ENCODE measurements around the gene LIN28A.

LIN28A gene

GRCh38 chr1:26438041-26438440 lies 27.4 kb downstream of the LIN28A start:
- TF ChIP-seq CTCF (IDR thresholded peaks at IDR 0.05; ENCODE audit: low read depth, low read length) = no peak
- no peak for DNase-seq (ENCODE audit: extremely low read depth, low read depth)

GRCh38 chr1:26440259-26440658 lies 29.6 kb downstream of the LIN28A start:
- DNase-seq (ENCODE audit: extremely low read depth, low read depth) = no peak
- TF ChIP-seq CTCF (IDR thresholded peaks at IDR 0.05; ENCODE audit: low read depth, low read length) = no peak

GRCh38 chr1:26449868-26450267 lies 39.3 kb downstream of the LIN28A start:
- no peak for DNase-seq (ENCODE audit: extremely low read depth, low read depth)
- no peak for TF ChIP-seq CTCF (IDR thresholded peaks at IDR 0.05; ENCODE audit: low read depth, low read length)

- TF ChIP-seq CTCF (IDR thresholded peaks at IDR 0.05; ENCODE audit: low read depth, low read length) = no peak
- no peak for DNase-seq (ENCODE audit: extremely low read depth, low read depth)
Measured at GRCh38 chr1:26450908-26451307, 40.3 kb downstream of the LIN28A start.

- no peak for DNase-seq (ENCODE audit: extremely low read depth, low read depth)
- no peak for TF ChIP-seq CTCF (IDR thresholded peaks at IDR 0.05; ENCODE audit: low read depth, low read length)
Measured at GRCh38 chr1:26452459-26453183, 42.0 kb downstream of the LIN28A start.

- TF ChIP-seq CTCF (IDR thresholded peaks at IDR 0.05; ENCODE audit: low read depth, low read length) = no peak
Measured at GRCh38 chr1:26459148-26459547, 48.5 kb downstream of the LIN28A start.

GRCh38 chr1:26459573-26460031 lies 49.0 kb downstream of the LIN28A start:
- TF ChIP-seq CTCF (IDR thresholded peaks at IDR 0.05; ENCODE audit: low read depth, low read length) = no peak
- DNase-seq (ENCODE audit: extremely low read depth, low read depth) = no peak

More at GRCh38 chr1:26459148-26459547, 48.5 kb downstream of the LIN28A start:
- DNase-seq (ENCODE audit: extremely low read depth, low read depth) = no peak

Data from AG09319 (cell line).